HUES6 (cell line): ENCODE data around the gene STT3B.
"Not testable (repeated sequence)": the region's sequence is repeated elsewhere in the genome, so short reads cannot be mapped to it uniquely, and the experiment has no call there.

Experiments used
- H3K27ac ChIP-seq: 2 replicates; pipeline ENCODE4 v1.7.0; 2013; ENCODE audit warnings: low read depth, mild to moderate bottlenecking, low read length, inconsistent platforms
- H3K27me3 ChIP-seq: 2 replicates; pipeline ENCODE4 v1.6.1; 2013; ENCODE audit warnings: low read length; ENCODE audit not compliant: control insufficient read depth, insufficient read depth
- H3K36me3 ChIP-seq: 2 replicates; pipeline ENCODE4 v1.6.1; 2013; ENCODE audit warnings: low read length; ENCODE audit not compliant: control insufficient read depth, insufficient read depth
- H3K4me1 ChIP-seq: 2 replicates; pipeline ENCODE4 v1.6.1; 2013; ENCODE audit warnings: low read length; ENCODE audit not compliant: control insufficient read depth, insufficient read depth
- H3K4me3 ChIP-seq: 2 replicates; pipeline ENCODE4 v1.5.1; 2013; ENCODE audit warnings: low read depth, low read length
- H3K9ac ChIP-seq: one replicate; pipeline ENCODE4 v1.6.1; 2013; ENCODE audit warnings: mild to moderate bottlenecking, low read length
- H3K9me3 ChIP-seq: 2 replicates; pipeline ENCODE4 v1.6.1; 2013; ENCODE audit warnings: low read depth, low read length; ENCODE audit not compliant: control insufficient read depth, insufficient read depth

Gene STT3B

DNA sequence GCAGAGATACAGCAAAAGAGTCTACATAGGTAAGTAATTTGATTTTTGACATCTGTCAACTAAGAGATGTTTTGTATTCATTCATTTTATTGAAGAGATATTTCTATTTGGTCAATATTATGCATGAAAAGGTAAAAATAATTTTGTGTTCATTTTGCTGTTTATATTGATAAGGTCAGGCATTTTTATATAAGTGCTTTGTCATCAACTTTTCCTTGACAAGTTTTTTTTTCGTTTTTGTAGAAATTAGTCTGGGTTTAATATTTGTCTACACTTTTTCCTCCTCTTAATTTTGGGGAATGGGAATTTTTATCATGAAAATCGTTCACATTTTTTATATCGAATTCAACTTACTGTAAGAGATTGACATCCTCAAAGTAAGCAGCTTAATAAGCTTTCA lies 67.7 kb downstream of the STT3B start:
- Histone ChIP-seq H3K4me3 (no peak overlapping the region), H3K36me3 (peaks cover 35% of the 10 kb centered on the region), H3K27ac (no peak overlapping the region), H3K27me3 (no peaks in the 10 kb centered on the region), H3K4me1 (no peaks in the 10 kb centered on the region), H3K9me3 (peaks cover 9% of the 10 kb centered on the region; the same call in 1 of the 2 replicates), H3K9ac (no peak overlapping the region)

DNA sequence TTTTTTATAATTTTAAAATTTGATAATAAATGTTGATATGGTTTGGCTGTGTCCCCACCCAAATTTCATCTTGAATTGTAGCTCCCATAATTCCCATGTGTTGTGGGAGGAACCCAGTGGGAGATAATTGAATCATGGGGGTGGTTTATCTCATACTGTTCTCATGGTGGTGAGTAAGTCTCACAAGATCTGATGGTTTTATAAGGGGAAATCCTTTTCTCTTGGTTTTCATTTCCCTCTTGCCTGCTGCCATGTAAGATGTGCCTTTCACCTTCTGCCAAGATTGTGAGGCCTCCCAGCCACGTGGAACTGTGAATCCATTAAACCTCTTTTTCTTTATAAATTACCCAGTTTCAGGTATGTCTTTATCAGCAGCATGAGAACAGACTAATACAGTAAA lies 72.6 kb downstream of the STT3B start:
- peaks cover 52% of the 10 kb centered on the region for H3K36me3 ChIP-seq
- H3K4me1 ChIP-seq, H3K27me3 ChIP-seq, H3K27ac ChIP-seq, H3K4me3 ChIP-seq, H3K9ac ChIP-seq: not testable (repeated sequence)
- H3K9me3 ChIP-seq: peaks cover 29% of the 10 kb centered on the region

DNA sequence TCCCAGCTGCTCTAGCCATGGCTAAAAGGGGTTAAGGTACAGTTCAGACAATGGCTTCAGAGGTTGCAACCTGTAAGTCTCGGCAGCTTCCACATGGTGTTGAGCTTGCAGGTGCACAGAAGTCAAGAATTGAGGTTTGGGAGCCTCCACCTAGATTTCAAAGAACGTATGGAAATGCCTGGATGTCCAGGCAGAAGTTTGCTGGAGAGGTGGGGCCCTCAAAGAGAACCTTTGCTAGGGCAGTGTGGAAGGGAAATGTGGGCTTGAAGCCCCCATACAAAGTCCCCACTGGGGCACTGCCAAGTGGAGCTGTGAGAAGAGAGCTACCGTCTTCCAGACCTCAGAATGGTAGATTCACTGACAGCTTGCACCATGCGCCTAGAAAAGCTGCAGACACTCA lies 73.7 kb downstream of the STT3B start:
- H3K27me3 ChIP-seq: no peaks in the 10 kb centered on the region
- peaks cover 29% of the 10 kb centered on the region for H3K9me3 ChIP-seq
- H3K27ac ChIP-seq: no peak overlapping the region
- H3K36me3 ChIP-seq: peaks cover 46% of the 10 kb centered on the region
- no peak overlapping the region for H3K9ac ChIP-seq
- no peaks in the 10 kb centered on the region for H3K4me1 ChIP-seq
- H3K4me3 ChIP-seq: no peak overlapping the region

DNA sequence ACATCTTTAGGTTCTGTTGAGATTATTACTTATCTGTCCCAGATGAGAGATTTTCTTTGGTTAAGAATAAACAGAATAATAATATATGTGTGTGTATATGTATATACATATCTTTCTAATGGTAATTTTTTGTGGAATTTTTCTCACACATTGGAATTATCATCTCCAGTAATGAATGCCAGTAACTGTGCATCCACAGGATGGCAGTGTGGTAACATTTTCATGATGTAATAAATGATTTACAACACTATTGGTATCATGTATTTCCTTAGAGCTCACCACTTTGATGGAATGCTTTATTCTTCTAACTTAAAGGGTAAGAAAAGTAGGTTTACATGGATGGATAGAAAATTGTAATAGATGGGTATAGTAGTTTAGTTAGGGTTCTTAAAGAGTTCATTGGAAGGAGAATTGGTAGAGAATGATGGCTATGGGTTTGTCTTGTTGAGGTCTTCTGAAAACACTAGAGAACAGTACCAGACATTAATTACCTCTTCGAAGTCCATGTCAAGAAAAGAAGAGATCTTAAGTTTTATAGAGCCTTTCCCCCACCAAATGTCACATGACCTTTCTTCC lies 78.1 kb downstream of the STT3B start:
- Histone ChIP-seq H3K4me1 (peaks cover 6% of the 10 kb centered on the region; the same call in 1 of the 2 replicates), H3K27ac (no peak overlapping the region), H3K36me3 (peaks cover 27% of the 10 kb centered on the region), H3K4me3 (no peak overlapping the region), H3K27me3 (no peaks in the 10 kb centered on the region), H3K9me3 (peaks cover 17% of the 10 kb centered on the region), H3K9ac (no peak overlapping the region)

DNA sequence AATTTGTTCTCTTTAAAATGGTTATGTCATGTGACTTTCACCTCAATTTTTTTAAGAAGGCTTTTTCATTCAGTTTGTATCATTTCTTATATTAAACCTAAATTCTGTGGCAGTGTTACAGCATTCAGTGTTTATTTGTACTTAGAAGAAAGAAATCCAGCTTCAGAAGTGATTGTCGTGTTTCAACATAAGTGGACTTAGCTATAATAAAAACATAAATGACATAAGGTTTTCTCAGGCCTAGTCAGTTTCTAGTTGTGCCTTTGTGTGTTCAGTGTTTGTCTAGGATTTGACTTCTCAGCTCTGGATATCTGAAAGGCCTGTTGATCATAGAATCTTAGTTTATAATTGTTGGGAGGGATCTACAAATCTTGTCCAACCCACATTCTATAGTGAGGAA lies 80.5 kb downstream of the STT3B start:
- no peak overlapping the region for H3K9ac ChIP-seq
- H3K4me1 ChIP-seq: peaks cover 16% of the 10 kb centered on the region; the same call in 1 of the 2 replicates
- no peaks in the 10 kb centered on the region for H3K9me3 ChIP-seq
- H3K4me3 ChIP-seq: no peak overlapping the region
- H3K27me3 ChIP-seq: no peaks in the 10 kb centered on the region
- H3K36me3 ChIP-seq: peaks cover 11% of the 10 kb centered on the region
- H3K27ac ChIP-seq: no peak overlapping the region

DNA sequence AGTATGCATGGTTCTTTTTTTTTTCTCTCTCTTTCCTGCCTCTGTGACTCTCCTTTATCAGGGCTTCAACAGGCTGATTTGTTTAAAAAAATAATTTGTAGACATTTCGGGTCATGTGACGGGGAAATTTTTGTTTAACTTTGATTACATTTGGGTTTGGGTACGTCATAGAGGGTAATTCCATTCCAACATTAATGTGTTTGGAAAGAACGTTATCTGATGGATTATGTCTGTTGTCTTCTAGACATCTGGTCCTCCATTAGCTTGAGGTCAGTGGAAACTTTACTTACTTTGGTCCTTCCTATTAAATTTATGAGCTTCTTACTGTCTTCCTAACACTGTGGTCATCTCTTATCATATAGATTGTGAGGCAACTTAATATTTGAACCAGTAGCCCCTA lies 80.9 kb downstream of the STT3B start:
- Histone ChIP-seq H3K36me3 (peaks cover 13% of the 10 kb centered on the region), H3K9ac (no peak overlapping the region), H3K4me3 (no peak overlapping the region)

DNA sequence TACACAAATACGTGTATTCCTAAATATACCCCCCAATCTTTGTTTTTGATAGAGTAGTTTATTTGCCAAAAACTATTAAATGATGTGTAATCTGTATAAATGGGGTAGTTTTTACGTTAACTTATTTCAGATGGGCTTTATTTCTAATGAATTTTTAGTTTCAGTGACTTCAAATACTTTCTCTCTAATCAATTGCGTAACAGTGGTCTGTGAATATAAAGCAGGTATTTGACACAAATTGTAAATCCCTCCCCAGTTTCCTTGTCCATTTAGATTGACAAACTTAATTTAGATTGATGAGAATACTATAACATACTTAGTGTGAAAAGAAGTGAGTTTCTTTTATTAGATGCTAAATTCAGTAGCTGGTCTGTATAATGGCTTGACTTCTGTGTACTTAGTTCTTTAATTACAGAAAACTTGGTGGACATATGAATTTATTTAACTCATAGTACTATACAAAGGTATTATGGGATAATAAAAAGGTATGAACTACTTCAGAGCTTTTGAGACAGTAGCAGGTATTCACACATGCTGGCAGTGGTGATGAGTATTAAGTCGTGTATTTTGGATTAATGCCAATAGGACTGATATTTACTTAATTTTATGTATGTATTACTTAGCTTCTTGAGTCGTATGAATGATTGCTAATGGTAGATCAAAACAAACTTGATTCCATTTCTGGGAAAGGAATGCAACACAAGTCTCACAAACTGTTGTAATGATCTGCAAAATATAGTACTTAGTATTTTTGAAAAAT lies 81.6 kb downstream of the STT3B start:
- Histone ChIP-seq H3K9me3 (no peaks in the 10 kb centered on the region), H3K27ac (no peak overlapping the region), H3K4me3 (no peak overlapping the region), H3K9ac (no peak overlapping the region), H3K36me3 (peaks cover 17% of the 10 kb centered on the region), H3K4me1 (peaks cover 16% of the 10 kb centered on the region; the same call in 1 of the 2 replicates), H3K27me3 (no peaks in the 10 kb centered on the region)

More for the DNA sequence above, 80.9 kb downstream of the STT3B start:
- Histone ChIP-seq H3K27me3 (no peaks in the 10 kb centered on the region), H3K4me1 (peaks cover 16% of the 10 kb centered on the region; the same call in 1 of the 2 replicates), H3K27ac (no peak overlapping the region), H3K9me3 (no peaks in the 10 kb centered on the region)

DNA sequence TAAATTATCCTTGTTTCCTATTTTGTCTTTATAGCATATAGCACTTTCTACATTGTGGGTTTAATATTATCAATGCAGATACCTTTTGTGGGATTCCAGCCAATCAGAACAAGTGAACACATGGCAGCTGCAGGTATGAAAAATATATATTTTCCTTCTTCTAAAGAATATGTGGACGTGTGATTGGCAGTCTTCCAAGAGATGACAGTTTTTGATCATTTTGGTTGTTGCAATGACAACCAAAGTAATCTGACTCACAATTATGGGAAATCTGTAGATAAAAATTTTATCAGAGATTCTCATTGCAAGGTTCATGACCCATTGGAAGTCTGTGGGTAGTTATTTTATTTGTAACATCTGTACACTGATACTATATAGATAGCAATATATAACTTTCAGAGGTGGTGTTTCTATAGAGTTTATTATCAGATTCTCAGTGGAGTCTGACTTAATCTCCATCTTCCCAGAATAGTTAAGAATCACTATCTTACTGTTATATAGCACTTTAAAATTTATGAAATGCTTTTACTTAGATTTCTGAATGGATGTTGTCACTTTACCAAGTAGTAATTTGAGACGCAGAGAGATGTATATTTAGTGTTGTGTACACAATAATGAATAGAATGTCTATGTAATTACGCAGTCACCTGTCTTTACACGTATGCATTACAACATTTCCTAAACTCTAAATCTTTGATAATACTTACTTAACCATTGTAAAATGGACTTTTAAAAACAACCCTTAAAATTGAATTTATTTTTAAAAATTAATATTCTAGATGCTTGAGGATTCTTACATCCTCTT lies 82.5 kb downstream of the STT3B start:
- Histone ChIP-seq H3K9ac (no peak overlapping the region), H3K27me3 (no peaks in the 10 kb centered on the region), H3K4me3 (no peak overlapping the region), H3K4me1 (peaks cover 16% of the 10 kb centered on the region; the same call in 1 of the 2 replicates), H3K9me3 (no peaks in the 10 kb centered on the region), H3K36me3 (peaks cover 22% of the 10 kb centered on the region), H3K27ac (no peak overlapping the region; the same call in 1 of the 2 replicates)

DNA sequence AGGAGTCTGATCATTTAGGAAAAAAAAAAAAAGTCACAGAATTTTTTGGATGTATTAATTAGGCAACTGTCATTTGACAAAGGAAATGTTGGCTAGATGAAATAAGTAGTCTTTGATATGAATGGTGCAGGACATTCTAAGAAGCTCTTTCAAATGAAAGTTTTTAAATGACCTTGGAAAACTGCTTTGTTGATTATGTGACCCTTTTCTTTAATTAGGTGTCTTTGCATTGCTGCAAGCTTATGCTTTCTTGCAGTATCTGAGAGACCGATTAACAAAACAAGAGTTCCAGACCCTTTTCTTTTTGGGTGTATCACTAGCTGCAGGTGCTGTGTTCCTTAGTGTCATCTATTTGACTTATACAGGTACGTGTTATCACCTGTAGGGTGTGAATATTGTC lies 84.0 kb downstream of the STT3B start:
- H3K9me3 ChIP-seq: no peaks in the 10 kb centered on the region
- 0 out of 2 replicates have a peak overlapping the region, but pooled peaks have one; percentile 14 for H3K27ac ChIP-seq
- no peak overlapping the region for H3K9ac ChIP-seq
- H3K27me3 ChIP-seq: no peaks in the 10 kb centered on the region
- H3K36me3 ChIP-seq: peaks cover 22% of the 10 kb centered on the region
- peaks cover 16% of the 10 kb centered on the region; the same call in 1 of the 2 replicates for H3K4me1 ChIP-seq
- no peak overlapping the region for H3K4me3 ChIP-seq

DNA sequence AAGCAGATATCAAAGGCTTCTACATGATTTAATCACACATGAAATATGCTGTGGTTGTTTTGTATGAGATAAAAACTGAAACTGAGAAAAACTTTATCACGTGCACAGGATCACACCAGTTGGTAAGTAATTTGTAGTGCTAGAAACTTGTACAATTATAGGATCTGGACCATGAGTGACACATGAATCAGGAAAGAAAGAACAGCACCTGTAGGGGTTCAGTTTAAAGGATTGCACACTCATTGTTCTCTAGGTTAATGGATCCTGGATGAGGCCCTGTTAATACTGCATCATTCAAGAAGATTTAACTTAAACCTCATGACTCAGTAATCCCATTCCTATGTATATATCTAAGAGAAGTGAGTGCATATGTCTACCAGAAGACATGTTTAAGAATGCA lies 87.9 kb downstream of the STT3B start:
- H3K36me3 ChIP-seq: peaks cover 30% of the 10 kb centered on the region

DNA sequence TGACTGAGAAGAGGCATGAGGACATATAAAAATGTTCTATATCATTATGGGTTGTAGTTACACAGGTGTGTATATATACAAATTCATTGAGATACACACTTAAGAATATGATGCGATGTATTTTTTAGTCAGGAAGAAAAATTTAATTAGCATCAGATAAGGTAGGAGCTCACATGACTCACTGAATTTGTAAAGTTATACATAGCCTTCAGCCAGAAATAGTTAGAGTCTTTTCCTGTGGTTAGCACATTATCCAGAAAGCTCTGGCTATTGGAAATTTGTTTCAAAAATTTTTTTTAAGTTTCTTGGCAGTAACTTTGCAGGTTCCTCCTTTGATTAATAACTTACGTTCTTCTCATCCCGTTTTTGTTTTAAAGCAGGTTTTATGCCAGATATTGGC lies 88.6 kb downstream of the STT3B start:
- H3K27ac ChIP-seq: no peak overlapping the region
- H3K4me1 ChIP-seq: peaks cover 21% of the 10 kb centered on the region; the same call in 1 of the 2 replicates
- H3K27me3 ChIP-seq: no peaks in the 10 kb centered on the region
- peaks cover 32% of the 10 kb centered on the region for H3K36me3 ChIP-seq
- H3K9me3 ChIP-seq: no peaks in the 10 kb centered on the region
- no peak overlapping the region for H3K4me3 ChIP-seq
- no peak overlapping the region for H3K9ac ChIP-seq

More for the DNA sequence above, 87.9 kb downstream of the STT3B start:
- no peaks in the 10 kb centered on the region for H3K27me3 ChIP-seq
- no peaks in the 10 kb centered on the region for H3K9me3 ChIP-seq
- H3K27ac ChIP-seq: no peak overlapping the region
- H3K9ac ChIP-seq: no peak overlapping the region
- no peak overlapping the region for H3K4me3 ChIP-seq
- H3K4me1 ChIP-seq: peaks cover 22% of the 10 kb centered on the region; the same call in 1 of the 2 replicates
